Measurements from ENCODE around the gene SLC25A52. TPM values are rescaled to one million over a fixed set of nuclear protein-coding genes. Genes with fewer than 3 reads are reported as not detected.

The SLC25A52 gene
- total RNA-seq, 4 donors from 2014 or later, result not detected

- no peak for TF ChIP-seq CTCF (IDR thresholded peaks at IDR 0.05)
- no peak for TF ChIP-seq POLR2A (IDR thresholded peaks at IDR 0.05)
- intact Hi-C loops (cut with DNase I), result no loop called here
Observed at GRCh38 chr18:31793531-31793930, 32.9 kb upstream of the SLC25A52 start.

GRCh38 chr18:31792580-31792911 lies 31.9 kb upstream of the SLC25A52 start:
- no peaks in the 10 kb centered on the region for H3K27me3 ChIP-seq
- H3K36me3 ChIP-seq, result no peaks in the 10 kb centered on the region

More at GRCh38 chr18:31793531-31793930, 32.9 kb upstream of the SLC25A52 start:
- Histone ChIP-seq H3K36me3 (no peaks in the 10 kb centered on the region), H3K27me3 (no peaks in the 10 kb centered on the region), H3K4me3 (no peak overlapping the region), H3K4me1 (no peaks in the 10 kb centered on the region), H3K9me3 (no peaks in the 10 kb centered on the region), H3K27ac (no peak overlapping the region)
- DNase-seq, result no peak

GRCh38 chr18:31791817-31792579 lies 31.3 kb upstream of the SLC25A52 start:
- DNase-seq, result no peak
- no peaks in the 10 kb centered on the region for H3K27me3 ChIP-seq
- no peaks in the 10 kb centered on the region for H3K36me3 ChIP-seq
- intact Hi-C loops (cut with DNase I), result no loop called here
- no peak overlapping the region for H3K27ac ChIP-seq
- no peaks in the 10 kb centered on the region for H3K4me1 ChIP-seq
- no peaks in the 10 kb centered on the region for H3K9me3 ChIP-seq
- H3K4me3 ChIP-seq, result no peak overlapping the region
- 76 to 86% methylated on average over 6 of the region's 6 CpGs for WGBS, 2 donors
- no peak for TF ChIP-seq CTCF (IDR thresholded peaks at IDR 0.05)
- TF ChIP-seq POLR2A (IDR thresholded peaks at IDR 0.05), result no peak

More at GRCh38 chr18:31792580-31792911, 31.9 kb upstream of the SLC25A52 start:
- intact Hi-C loops (cut with DNase I), result no loop called here
- H3K9me3 ChIP-seq, result no peaks in the 10 kb centered on the region
- TF ChIP-seq POLR2A (IDR thresholded peaks at IDR 0.05) (no peak), CTCF (IDR thresholded peaks at IDR 0.05) (no peak)
- H3K27ac ChIP-seq, result no peak overlapping the region
- H3K4me3 ChIP-seq, result no peak overlapping the region
- no peaks in the 10 kb centered on the region for H3K4me1 ChIP-seq
- DNase-seq, result no peak
- WGBS, 2 donors, result 74 to 89% methylated on average over 2 of the region's 2 CpGs

- no peak overlapping the region for H3K27ac ChIP-seq
- WGBS, 2 donors, result 80 to 85% methylated on average over 9 to 10 of the region's 10 CpGs
- TF ChIP-seq CTCF (IDR thresholded peaks at IDR 0.05) (no peak), POLR2A (IDR thresholded peaks at IDR 0.05) (no peak)
- no peak overlapping the region for H3K4me3 ChIP-seq
- H3K27me3 ChIP-seq, result no peaks in the 10 kb centered on the region
- no peak for DNase-seq
- intact Hi-C loops (cut with DNase I), result no loop called here
- no peaks in the 10 kb centered on the region for H3K9me3 ChIP-seq
- H3K4me1 ChIP-seq, result no peaks in the 10 kb centered on the region
- H3K36me3 ChIP-seq, result no peaks in the 10 kb centered on the region
Observed at GRCh38 chr18:31789409-31789808, 28.7 kb upstream of the SLC25A52 start.

- Histone ChIP-seq H3K27me3 (no peaks in the 10 kb centered on the region), H3K4me1 (no peaks in the 10 kb centered on the region), H3K4me3 (no peak overlapping the region), H3K27ac (no peak overlapping the region), H3K36me3 (no peaks in the 10 kb centered on the region), H3K9me3 (peaks cover 0 to 21% (median 7%) of the 10 kb centered on the region in 3 donors)
- TF ChIP-seq POLR2A (IDR thresholded peaks at IDR 0.05) (no peak), CTCF (IDR thresholded peaks at IDR 0.05) (no peak)
- intact Hi-C loops (cut with DNase I), result no loop called here
- DNase-seq, result no peak
- WGBS, 2 donors, result 63 to 81% methylated on average over 3 of the region's 3 CpGs
Observed at GRCh38 chr18:31783059-31783458, 22.4 kb upstream of the SLC25A52 start.

All from esophagus squamous epithelium (tissue), 5 donors.